SK-N-SH (cell line): ENCODE measurements around the gene BCL2L13. TPM values are rescaled to one million over a fixed set of nuclear protein-coding genes. Genes with fewer than 3 reads are reported as not detected.

Experiments
- CTCF ChIA-PET: fragments of 300-600, 350-600 bp; formaldehyde crosslinking; extraction: SDS; loops from one replicate; lab custom pipeline; 2021; lab: Yijun Ruan, JAX
- POLR2A ChIA-PET: fragments of 350-600 bp; sonication (Branson Sonifier 250); formaldehyde crosslinking; extraction: SDS; loops from one replicate; lab custom pipeline; 2020; ENCODE audit warnings: antibody characterized with exemption, inconsistent platforms; lab: Yijun Ruan, JAX
- DNase-seq: peaks from one replicate; pipeline ENCODE4 v3.0.0; 2012
- H2AFZ ChIP-seq: fragments of 200-600 bp; sonication (generic); 2 replicates; pipeline ENCODE4 v1.8.1; 2016; ENCODE audit warnings: antibody characterized with exemption, mild to moderate bottlenecking, low read depth
- H3F3A ChIP-seq: fragments of 200-600 bp; sonication (generic); replicated peaks from 2 replicates; pipeline ENCODE3; 2016; ENCODE audit warnings: antibody characterized with exemption, mild to moderate bottlenecking; ENCODE audit not compliant: insufficient read depth
- H3K27ac ChIP-seq, 2 experiments: fragments of 200-500 bp in 1 of 2; fragments of 200-600 bp in 1 of 2; sonication (Bioruptor generic) in 1 of 2; sonication (generic), shearing (Covaris generic) in 1 of 2; 2 replicates each; pipeline versions ENCODE4 v1.5.1 to v1.6.1; 2014 to 2016; ENCODE audit warnings: low read depth in 2 of 2, inconsistent platforms in 1 of 2, low read length in 1 of 2, mild to moderate bottlenecking in 1 of 2, mixed read lengths in 1 of 2
- H3K27me3 ChIP-seq: fragments of 200-600 bp; sonication (generic), shearing (Covaris generic); 2 replicates; pipeline ENCODE4 v1.6.1; 2016; ENCODE audit warnings: mixed run types; ENCODE audit not compliant: insufficient read depth
- H3K36me3 ChIP-seq, 2 experiments: fragments of 200-500 bp in 1 of 2; fragments of 200-600 bp in 1 of 2; sonication (Bioruptor generic) in 1 of 2; sonication (generic) in 1 of 2; replicated peaks in 1 of 2; 2 replicates each; pipeline versions ENCODE3 to v1.5.1; 2014 to 2016; ENCODE audit warnings: low read length in 1 of 2, mild to moderate bottlenecking in 1 of 2; ENCODE audit not compliant: insufficient read depth in 2 of 2, control insufficient read depth in 1 of 2
- H3K4me1 ChIP-seq, 2 experiments: fragments of 200-500 bp in 1 of 2; fragments of 200-600 bp in 1 of 2; sonication (Bioruptor generic) in 1 of 2; sonication (generic), shearing (Covaris generic) in 1 of 2; 2 replicates each; pipeline versions ENCODE4 v1.5.1 to v1.6.1; 2014 to 2016; ENCODE audit warnings: low read depth in 1 of 2, low read length in 1 of 2, mixed run types in 1 of 2; ENCODE audit not compliant: insufficient read depth in 2 of 2, control insufficient read depth in 1 of 2
- H3K4me2 ChIP-seq: fragments of 200-600 bp; sonication (generic), shearing (Covaris generic); 2 replicates; pipeline ENCODE4 v1.6.1; 2017; ENCODE audit warnings: mixed run types
- H3K4me3 ChIP-seq, 2 experiments: fragments of 200-500 bp in 1 of 2; fragments of 200-600 bp in 1 of 2; sonication (Bioruptor generic) in 1 of 2; sonication (generic), shearing (Covaris generic) in 1 of 2; 2 replicates each; pipeline versions ENCODE4 v1.5.1 to v1.8.1; 2014 to 2016; ENCODE audit warnings: low read depth in 2 of 2, inconsistent platforms in 1 of 2, low read length in 1 of 2, mild to moderate bottlenecking in 1 of 2, mixed read lengths in 1 of 2, moderate library complexity in 1 of 2
- H3K79me2 ChIP-seq: fragments of 200-600 bp; sonication (generic); 2 replicates; pipeline ENCODE4 v1.8.1; 2017; ENCODE audit warnings: mild to moderate bottlenecking; ENCODE audit not compliant: insufficient read depth
- H3K9ac ChIP-seq: fragments of 200-600 bp; sonication (generic); 2 replicates; pipeline ENCODE4 v1.6.1; 2017; ENCODE audit warnings: mixed run types
- H3K9me2 ChIP-seq: fragments of 200-600 bp; sonication (generic); 2 replicates; pipeline ENCODE4 v1.6.1; 2017; ENCODE audit warnings: mixed run types
- H3K9me3 ChIP-seq: fragments of 200-600 bp; sonication (generic); 2 replicates; pipeline ENCODE4 v1.6.1; 2017; ENCODE audit warnings: mixed run types, mild to moderate bottlenecking, moderate library complexity
- H4K20me1 ChIP-seq: fragments of 200-600 bp; sonication (generic); 2 replicates; pipeline ENCODE4 v1.6.1; 2017; ENCODE audit warnings: mild to moderate bottlenecking, mixed run types; ENCODE audit not compliant: insufficient read depth
- ELF1 ChIP-seq: IDR thresholded peaks from 2 replicates; pipeline ENCODE4 v1.4.0; 2012
- EZH2phosphoT487 ChIP-seq: fragments of 200-600 bp; sonication (generic); IDR thresholded peaks from 2 replicates; pipeline ENCODE4 v1.6.1; 2017; ENCODE audit warnings: low read depth, mixed run types, mild to moderate bottlenecking, antibody characterized with exemption, moderate library complexity, borderline replicate concordance
- FOSL2 ChIP-seq: IDR thresholded peaks from 2 replicates; pipeline ENCODE4 v1.4.0; 2012; ENCODE audit warnings: low read depth, mild to moderate bottlenecking, moderate library complexity, borderline replicate concordance
- GABPA ChIP-seq: IDR thresholded peaks from 2 replicates; pipeline ENCODE4 v1.4.0; 2012; ENCODE audit warnings: low read depth, mild to moderate bottlenecking
- GATA2 ChIP-seq: sonication (generic); formaldehyde crosslinking; IDR thresholded peaks from 2 replicates; pipeline ENCODE4 v1.5.0; 2020; ENCODE audit warnings: mild to moderate bottlenecking, missing genetic modification reagents
- JUND ChIP-seq: IDR thresholded peaks from 2 replicates; pipeline ENCODE4 v1.4.0; 2012
- NRF1 ChIP-seq: IDR thresholded peaks from 2 replicates; pipeline ENCODE4 v1.6.1; 2012; ENCODE audit warnings: low read depth, mild to moderate bottlenecking, low read length
- SMC3 ChIP-seq: IDR thresholded peaks from 2 replicates; pipeline ENCODE4 v1.6.1; 2012; ENCODE audit warnings: low read depth, low read length, improper control_type of control experiment
- TEAD4 ChIP-seq: IDR thresholded peaks from 2 replicates; pipeline ENCODE4 v1.4.0; 2012; ENCODE audit warnings: mild to moderate bottlenecking, borderline replicate concordance; ENCODE audit not compliant: insufficient read depth
- YY1 ChIP-seq: IDR thresholded peaks from 2 replicates; pipeline ENCODE4 v1.4.0; 2012; ENCODE audit warnings: low read depth, mild to moderate bottlenecking
- WGBS: methylation state at CpG from one replicate; pipeline ENCODE4 v1.1.6; 2017; ENCODE audit warnings: low lambda C conversion rate; 5-methylcytosine and 5-hydroxymethylcytosine counted together
- polyA plus RNA-seq, 3 experiments: library from polyadenylated mRNA; depleted of rRNA; stranded (reverse); fragments of >200 nt; gene quantifications; 2 replicates each; pipeline ENCODE4 v1.2.3, GENCODE V29; 2012
- TF ChIP-seq, protein P1 (sequence below): fragments of 150-350 bp; IDR thresholded peaks from 2 replicates; pipeline ENCODE4 v1.6.1; 2016; ENCODE audit warnings: mild to moderate bottlenecking, low read depth, low read length
- TF ChIP-seq, protein P2 (sequence below): IDR thresholded peaks from 2 replicates; pipeline ENCODE4 v1.4.0; 2012; ENCODE audit warnings: low read depth, borderline replicate concordance
- TF ChIP-seq, protein P3 (sequence below): IDR thresholded peaks from 2 replicates; pipeline ENCODE4 v1.4.0; 2012; ENCODE audit warnings: low read depth, borderline replicate concordance
- TF ChIP-seq, protein P4 (sequence below): fragments of 200-600 bp; sonication (generic); IDR thresholded peaks from 2 replicates; pipeline ENCODE4 v1.6.1; 2017; ENCODE audit warnings: antibody characterized with exemption, mild to moderate bottlenecking, moderate library complexity
- TF ChIP-seq, protein P5 (sequence below): IDR thresholded peaks from 2 replicates; pipeline ENCODE4; 2012

BCL2L13 gene
- polyA plus RNA-seq, 1 of the 3 experiments (the other 2 are of a cell fraction) = 37.1 TPM

DNA sequence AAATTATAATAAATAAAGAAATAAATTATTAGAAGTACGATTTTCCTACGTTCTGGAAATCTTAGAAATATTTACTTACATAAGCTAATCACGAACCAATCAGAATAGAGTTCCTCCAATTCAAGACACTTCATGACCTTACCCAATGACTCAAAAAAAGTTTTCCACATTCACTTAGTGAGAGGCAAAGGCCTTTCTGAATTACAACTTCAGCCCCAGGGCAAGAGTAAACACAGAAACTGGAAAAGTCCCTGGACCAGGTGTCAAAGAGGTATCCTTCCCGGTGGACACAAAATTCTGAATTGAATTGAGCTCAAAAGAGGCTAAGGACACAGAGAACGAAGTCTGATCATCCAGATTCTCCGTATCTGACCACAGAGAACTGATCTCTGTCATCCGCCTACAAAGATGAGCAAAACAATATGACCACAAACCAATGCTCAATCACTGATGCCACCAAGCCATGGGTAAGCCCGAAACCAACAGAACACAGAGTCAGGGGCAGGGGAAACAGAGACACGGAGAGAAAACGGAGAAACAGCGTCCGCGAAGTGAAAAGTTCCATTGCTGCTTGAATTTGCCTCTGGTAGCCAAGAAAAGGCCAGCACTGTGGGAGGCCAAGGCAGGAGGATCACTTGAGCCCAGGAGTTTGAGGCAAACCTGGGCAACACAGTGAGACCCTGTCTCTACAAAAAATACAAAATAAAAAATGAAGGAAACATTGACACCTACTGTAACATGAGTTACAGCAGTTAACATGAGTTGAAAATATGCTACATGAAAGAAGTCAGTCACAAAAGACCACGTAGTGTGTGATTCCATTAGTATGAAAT, 128.9 kb downstream of the BCL2L13 start:
- H3K4me1 ChIP-seq = peaks cover 5 to 27% of the 10 kb centered on the region in 2 experiments; a peak in 2 of 4 replicates
- WGBS = 94% methylated on average over 14 of the region's 14 CpGs
- H4K20me1 ChIP-seq = peaks cover 23% of the 10 kb centered on the region; the same call in 1 of the 2 replicates
- H3F3A ChIP-seq = no peaks in the 10 kb centered on the region
- H3K79me2 ChIP-seq = peaks cover 57% of the 10 kb centered on the region
- H3K9me3 ChIP-seq = no peaks in the 10 kb centered on the region
- no peaks in the 10 kb centered on the region for H3K27me3 ChIP-seq
- no peak overlapping the region for H3K27ac ChIP-seq
- ChIA-PET POLR2A (no interaction called here), CTCF (interaction anchor here (0.7 kb wide), 1 partner anchor 26 kb away, joined by 3 read pairs; no protein-coding TSS in a partner anchor)
- H3K9ac ChIP-seq = no peak overlapping the region
- no peak overlapping the region for H3K4me3 ChIP-seq
- H2AFZ ChIP-seq = no peak overlapping the region
- TF ChIP-seq NRF1 (no peak), TEAD4 (no peak), ELF1 (no peak), FOSL2 (no peak), GATA2 (no peak), GABPA (no peak), SMC3 (no peak)
- TF ChIP-seq, protein P1, sequence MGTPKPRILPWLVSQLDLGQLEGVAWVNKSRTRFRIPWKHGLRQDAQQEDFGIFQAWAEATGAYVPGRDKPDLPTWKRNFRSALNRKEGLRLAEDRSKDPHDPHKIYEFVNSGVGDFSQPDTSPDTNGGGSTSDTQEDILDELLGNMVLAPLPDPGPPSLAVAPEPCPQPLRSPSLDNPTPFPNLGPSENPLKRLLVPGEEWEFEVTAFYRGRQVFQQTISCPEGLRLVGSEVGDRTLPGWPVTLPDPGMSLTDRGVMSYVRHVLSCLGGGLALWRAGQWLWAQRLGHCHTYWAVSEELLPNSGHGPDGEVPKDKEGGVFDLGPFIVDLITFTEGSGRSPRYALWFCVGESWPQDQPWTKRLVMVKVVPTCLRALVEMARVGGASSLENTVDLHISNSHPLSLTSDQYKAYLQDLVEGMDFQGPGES = no peak
- DNase-seq = no peak
- peaks cover 0 to 4% of the 10 kb centered on the region in 2 experiments for H3K36me3 ChIP-seq
- H3K9me2 ChIP-seq = no peaks in the 10 kb centered on the region
- H3K4me2 ChIP-seq = no peak overlapping the region

- ChIA-PET POLR2A (interaction anchor here (1.2 kb wide), 1 partner anchor 11 kb away, joined by 3 read pairs; no protein-coding TSS in a partner anchor), CTCF (interaction anchor here (7.2 kb wide), 1 partner anchor 28 kb away, joined by 62 read pairs; no protein-coding TSS in a partner anchor)
- Histone ChIP-seq H3K27ac (no peak overlapping the region), H3K79me2 (peaks cover 53% of the 10 kb centered on the region), H4K20me1 (peaks cover 28% of the 10 kb centered on the region), H3K27me3 (no peaks in the 10 kb centered on the region), H3K9me3 (no peaks in the 10 kb centered on the region), H3K9me2 (no peaks in the 10 kb centered on the region), H3K4me2 (no peak overlapping the region), H3K4me3 (no peak overlapping the region), H3K9ac (no peak overlapping the region), H2AFZ (no peak overlapping the region), H3F3A (no peaks in the 10 kb centered on the region), H3K4me1 (peaks cover 12 to 34% of the 10 kb centered on the region in 2 experiments; a peak in 2 of 4 replicates), H3K36me3 (peaks cover 0 to 4% of the 10 kb centered on the region in 2 experiments)
- DNase-seq = no peak
- WGBS = 92% methylated on average over 8 of the region's 14 CpGs
- TF ChIP-seq TEAD4 = no peak
- TF ChIP-seq, protein P2, sequence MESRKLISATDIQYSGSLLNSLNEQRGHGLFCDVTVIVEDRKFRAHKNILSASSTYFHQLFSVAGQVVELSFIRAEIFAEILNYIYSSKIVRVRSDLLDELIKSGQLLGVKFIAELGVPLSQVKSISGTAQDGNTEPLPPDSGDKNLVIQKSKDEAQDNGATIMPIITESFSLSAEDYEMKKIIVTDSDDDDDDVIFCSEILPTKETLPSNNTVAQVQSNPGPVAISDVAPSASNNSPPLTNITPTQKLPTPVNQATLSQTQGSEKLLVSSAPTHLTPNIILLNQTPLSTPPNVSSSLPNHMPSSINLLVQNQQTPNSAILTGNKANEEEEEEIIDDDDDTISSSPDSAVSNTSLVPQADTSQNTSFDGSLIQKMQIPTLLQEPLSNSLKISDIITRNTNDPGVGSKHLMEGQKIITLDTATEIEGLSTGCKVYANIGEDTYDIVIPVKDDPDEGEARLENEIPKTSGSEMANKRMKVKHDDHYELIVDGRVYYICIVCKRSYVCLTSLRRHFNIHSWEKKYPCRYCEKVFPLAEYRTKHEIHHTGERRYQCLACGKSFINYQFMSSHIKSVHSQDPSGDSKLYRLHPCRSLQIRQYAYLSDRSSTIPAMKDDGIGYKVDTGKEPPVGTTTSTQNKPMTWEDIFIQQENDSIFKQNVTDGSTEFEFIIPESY = no peak
- no peak for TF ChIP-seq JUND
- TF ChIP-seq EZH2phosphoT487 = no peak
- no peak for TF ChIP-seq FOSL2
- TF ChIP-seq, protein P3, sequence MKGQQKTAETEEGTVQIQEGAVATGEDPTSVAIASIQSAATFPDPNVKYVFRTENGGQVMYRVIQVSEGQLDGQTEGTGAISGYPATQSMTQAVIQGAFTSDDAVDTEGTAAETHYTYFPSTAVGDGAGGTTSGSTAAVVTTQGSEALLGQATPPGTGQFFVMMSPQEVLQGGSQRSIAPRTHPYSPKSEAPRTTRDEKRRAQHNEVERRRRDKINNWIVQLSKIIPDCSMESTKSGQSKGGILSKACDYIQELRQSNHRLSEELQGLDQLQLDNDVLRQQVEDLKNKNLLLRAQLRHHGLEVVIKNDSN = no peak
- TF ChIP-seq, protein P4, sequence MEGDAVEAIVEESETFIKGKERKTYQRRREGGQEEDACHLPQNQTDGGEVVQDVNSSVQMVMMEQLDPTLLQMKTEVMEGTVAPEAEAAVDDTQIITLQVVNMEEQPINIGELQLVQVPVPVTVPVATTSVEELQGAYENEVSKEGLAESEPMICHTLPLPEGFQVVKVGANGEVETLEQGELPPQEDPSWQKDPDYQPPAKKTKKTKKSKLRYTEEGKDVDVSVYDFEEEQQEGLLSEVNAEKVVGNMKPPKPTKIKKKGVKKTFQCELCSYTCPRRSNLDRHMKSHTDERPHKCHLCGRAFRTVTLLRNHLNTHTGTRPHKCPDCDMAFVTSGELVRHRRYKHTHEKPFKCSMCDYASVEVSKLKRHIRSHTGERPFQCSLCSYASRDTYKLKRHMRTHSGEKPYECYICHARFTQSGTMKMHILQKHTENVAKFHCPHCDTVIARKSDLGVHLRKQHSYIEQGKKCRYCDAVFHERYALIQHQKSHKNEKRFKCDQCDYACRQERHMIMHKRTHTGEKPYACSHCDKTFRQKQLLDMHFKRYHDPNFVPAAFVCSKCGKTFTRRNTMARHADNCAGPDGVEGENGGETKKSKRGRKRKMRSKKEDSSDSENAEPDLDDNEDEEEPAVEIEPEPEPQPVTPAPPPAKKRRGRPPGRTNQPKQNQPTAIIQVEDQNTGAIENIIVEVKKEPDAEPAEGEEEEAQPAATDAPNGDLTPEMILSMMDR = no peak
- no peak for TF ChIP-seq YY1
- TF ChIP-seq GABPA = no peak
- TF ChIP-seq, protein P1 = no peak
- TF ChIP-seq, protein P5, sequence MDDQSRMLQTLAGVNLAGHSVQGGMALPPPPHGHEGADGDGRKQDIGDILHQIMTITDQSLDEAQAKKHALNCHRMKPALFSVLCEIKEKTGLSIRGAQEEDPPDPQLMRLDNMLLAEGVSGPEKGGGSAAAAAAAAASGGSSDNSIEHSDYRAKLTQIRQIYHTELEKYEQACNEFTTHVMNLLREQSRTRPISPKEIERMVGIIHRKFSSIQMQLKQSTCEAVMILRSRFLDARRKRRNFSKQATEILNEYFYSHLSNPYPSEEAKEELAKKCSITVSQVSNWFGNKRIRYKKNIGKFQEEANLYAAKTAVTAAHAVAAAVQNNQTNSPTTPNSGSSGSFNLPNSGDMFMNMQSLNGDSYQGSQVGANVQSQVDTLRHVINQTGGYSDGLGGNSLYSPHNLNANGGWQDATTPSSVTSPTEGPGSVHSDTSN = no peak
Observed at GRCh38 chr22:17769013-17769715, 130.6 kb downstream of the BCL2L13 start.
